Measurements from ENCODE around the gene SIL1.

DNA sequence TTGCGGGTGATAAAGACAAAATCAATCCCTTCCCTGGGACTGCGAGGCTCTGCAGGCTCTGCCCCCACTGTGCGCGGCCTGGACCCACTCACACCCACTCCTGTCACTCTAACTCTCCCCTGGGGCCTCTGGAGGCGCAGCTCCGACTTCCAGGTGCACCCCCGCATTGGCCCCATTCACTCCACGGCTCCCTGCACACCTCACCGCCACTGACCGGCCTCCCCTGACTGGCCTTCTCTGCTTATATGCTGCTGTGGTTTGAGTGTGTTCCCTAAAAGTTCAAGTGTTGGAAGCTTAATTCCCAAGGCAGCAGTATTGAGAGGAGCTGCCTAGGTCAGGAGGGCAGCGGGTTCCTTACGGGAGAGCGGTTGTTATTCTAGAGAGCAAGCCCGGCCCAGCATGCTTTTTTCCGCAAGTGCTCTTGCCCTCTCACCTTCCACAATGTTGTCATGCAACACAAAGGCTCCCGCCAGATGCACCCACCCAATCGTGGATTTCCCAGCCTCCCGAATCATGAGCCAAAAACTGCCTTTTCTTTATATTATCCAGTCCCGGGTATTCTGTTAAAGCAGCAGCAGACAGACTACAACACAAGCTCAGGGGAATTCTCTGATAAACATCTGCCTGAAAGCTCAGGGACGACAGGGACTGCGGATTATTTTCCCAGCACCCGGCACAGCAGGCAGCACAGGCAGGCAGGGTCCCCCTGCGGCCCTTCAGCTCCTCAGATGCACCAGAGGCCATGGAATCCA, 249.5 kb downstream of the SIL1 start:
- TF ChIP-seq CTCF (IDR thresholded peaks at IDR 0.05) (no peak), EP300 (IDR thresholded peaks at IDR 0.05) (no peak), POLR2A (IDR thresholded peaks at IDR 0.05) (no peak)
